Measurements from ENCODE around the gene NCBP3. TPM values are rescaled to one million over a fixed set of nuclear protein-coding genes. Genes with fewer than 3 reads are reported as not detected.

Gene NCBP3
- total RNA-seq, 1 donor, result 21.4 TPM

DNA sequence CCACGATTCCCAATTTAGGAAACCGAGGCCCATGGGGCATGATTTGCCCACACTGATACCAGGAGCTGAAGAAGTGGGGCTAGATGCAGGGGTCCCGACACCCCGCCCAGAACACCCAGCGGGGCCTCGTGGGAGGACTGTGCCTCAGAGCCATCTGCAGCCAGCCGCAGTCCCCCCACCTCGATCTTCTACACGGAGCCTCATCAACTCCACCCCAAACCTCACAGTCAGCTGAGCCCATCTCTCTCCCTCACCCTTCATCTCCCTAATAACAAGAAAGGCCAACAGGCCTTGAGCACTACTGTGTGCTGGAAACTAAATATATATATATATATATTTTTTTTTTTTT, 49.2 kb downstream of the NCBP3 start:
- peaks cover 36% of the 10 kb centered on the region for H3K4me1 ChIP-seq (ENCODE audit: insufficient read depth, low read length)
- no peak overlapping the region for H3K4me2 ChIP-seq (ENCODE audit: insufficient read depth, low read length)
- TF ChIP-seq, protein P1, sequence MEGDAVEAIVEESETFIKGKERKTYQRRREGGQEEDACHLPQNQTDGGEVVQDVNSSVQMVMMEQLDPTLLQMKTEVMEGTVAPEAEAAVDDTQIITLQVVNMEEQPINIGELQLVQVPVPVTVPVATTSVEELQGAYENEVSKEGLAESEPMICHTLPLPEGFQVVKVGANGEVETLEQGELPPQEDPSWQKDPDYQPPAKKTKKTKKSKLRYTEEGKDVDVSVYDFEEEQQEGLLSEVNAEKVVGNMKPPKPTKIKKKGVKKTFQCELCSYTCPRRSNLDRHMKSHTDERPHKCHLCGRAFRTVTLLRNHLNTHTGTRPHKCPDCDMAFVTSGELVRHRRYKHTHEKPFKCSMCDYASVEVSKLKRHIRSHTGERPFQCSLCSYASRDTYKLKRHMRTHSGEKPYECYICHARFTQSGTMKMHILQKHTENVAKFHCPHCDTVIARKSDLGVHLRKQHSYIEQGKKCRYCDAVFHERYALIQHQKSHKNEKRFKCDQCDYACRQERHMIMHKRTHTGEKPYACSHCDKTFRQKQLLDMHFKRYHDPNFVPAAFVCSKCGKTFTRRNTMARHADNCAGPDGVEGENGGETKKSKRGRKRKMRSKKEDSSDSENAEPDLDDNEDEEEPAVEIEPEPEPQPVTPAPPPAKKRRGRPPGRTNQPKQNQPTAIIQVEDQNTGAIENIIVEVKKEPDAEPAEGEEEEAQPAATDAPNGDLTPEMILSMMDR (IDR thresholded peaks at IDR 0.05; ENCODE audit: extremely low read depth, low read depth, low read length), result no peak
- H3K9me3 ChIP-seq (ENCODE audit: low read depth, low read length), result no peaks in the 10 kb centered on the region
- peak; percentile 77 for DNase-seq (ENCODE audit: insufficient read length, low spot score, missing footprints)
- no peaks in the 10 kb centered on the region for H4K20me1 ChIP-seq (ENCODE audit: insufficient read depth, low read length)
- no peak overlapping the region for H3K27ac ChIP-seq (ENCODE audit: low read depth, low read length)
- H3K27me3 ChIP-seq (ENCODE audit: insufficient read depth, low read length), result no peaks in the 10 kb centered on the region
- H2AFZ ChIP-seq (ENCODE audit: low read length), result no peak overlapping the region
- H3K36me3 ChIP-seq (ENCODE audit: insufficient read depth, low read length), result no peaks in the 10 kb centered on the region
- no peak overlapping the region for H3K4me3 ChIP-seq (ENCODE audit: insufficient read depth, low read length)
- H3K79me2 ChIP-seq (ENCODE audit: insufficient read depth, low read length), result no peaks in the 10 kb centered on the region

DNA sequence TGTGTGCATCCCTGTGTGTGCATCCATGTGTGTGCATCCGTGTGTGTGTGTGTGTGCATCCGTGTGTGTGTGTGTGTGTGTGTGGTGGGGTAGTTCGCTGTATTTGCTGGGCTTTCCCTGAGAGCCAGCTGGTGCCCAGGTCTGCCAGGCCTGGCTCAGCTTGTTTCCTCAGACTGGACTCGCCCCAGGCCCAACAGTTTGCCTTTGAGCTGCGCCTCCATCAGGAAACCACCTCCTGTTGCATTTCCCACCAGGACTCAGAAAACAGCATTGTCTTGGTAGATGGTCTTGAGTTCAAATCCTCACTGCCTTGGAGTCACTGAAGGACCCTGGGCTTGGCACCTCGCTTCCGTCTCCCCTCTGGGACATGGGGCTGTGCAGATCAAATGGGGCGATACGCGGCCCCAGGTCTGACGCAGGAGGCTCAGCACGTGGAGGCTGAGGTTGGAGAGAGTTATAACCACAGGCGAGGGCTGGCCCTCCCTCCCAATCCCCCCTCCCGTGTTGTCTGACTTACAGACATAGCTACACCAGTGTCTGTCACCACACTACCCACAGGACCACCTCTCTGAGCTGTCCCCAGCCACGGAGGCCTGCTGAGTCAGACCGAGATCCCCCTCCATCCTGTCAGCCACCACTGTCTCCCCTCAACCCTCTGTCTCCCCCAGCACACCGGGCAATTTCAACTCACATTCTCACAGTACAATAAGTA, 49.8 kb downstream of the NCBP3 start:
- Histone ChIP-seq H3K27ac (ENCODE audit: low read depth, low read length) (no peak overlapping the region), H3K36me3 (ENCODE audit: insufficient read depth, low read length) (no peaks in the 10 kb centered on the region), H4K20me1 (ENCODE audit: insufficient read depth, low read length) (no peaks in the 10 kb centered on the region), H3K9me3 (ENCODE audit: low read depth, low read length) (no peaks in the 10 kb centered on the region), H2AFZ (ENCODE audit: low read length) (no peak overlapping the region), H3K4me2 (ENCODE audit: insufficient read depth, low read length) (no peak overlapping the region), H3K27me3 (ENCODE audit: insufficient read depth, low read length) (no peaks in the 10 kb centered on the region), H3K79me2 (ENCODE audit: insufficient read depth, low read length) (no peaks in the 10 kb centered on the region), H3K4me3 (ENCODE audit: insufficient read depth, low read length) (no peak overlapping the region), H3K4me1 (ENCODE audit: insufficient read depth, low read length) (peaks cover 36% of the 10 kb centered on the region)
- peak; percentile 69 for DNase-seq (ENCODE audit: insufficient read length, low spot score, missing footprints)
- TF ChIP-seq, protein P1 (IDR thresholded peaks at IDR 0.05; ENCODE audit: extremely low read depth, low read depth, low read length), result no peak

DNA sequence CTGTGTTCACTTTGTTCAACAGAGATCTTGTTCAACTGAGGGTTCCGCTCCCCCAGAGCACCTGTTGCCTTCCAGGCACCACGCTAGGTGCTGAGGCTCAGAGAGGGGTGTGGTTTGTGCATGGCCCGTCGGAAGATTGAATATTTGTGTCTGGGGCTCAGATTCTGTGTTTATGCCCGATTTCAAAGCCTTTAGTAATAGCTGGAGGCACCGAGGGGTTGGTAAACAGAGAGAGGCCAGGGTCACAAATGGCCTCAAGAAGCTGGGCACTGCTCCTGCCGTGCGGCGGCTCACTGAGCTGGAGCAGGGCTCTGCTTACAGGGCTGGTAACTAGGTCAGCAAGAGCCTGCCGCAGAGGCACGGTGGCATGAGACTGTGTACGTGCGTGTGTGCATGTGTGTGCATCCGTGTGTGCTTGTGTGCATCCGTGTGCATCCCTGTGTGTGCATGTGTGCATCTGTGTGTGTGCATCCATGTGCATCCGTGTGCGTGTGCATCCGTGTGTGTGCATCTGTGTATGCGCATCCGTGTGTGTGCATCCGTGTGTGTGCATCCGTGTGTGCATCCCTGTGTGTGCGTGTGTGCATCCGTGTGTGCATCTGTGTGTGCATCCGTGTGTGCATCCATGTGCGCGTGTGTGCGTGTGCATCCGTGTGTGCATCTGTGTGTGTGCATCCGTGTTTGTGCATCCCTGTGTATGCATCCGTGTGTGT, 50.5 kb downstream of the NCBP3 start:
- no peaks in the 10 kb centered on the region for H3K27me3 ChIP-seq (ENCODE audit: insufficient read depth, low read length)
- peak overlapping the region; percentile 80 for H2AFZ ChIP-seq (ENCODE audit: low read length)
- peak overlapping the region; percentile 86 for H3K27ac ChIP-seq (ENCODE audit: low read depth, low read length)
- TF ChIP-seq, protein P1 (IDR thresholded peaks at IDR 0.05; ENCODE audit: extremely low read depth, low read depth, low read length), result no peak
- no peak overlapping the region for H3K4me2 ChIP-seq (ENCODE audit: insufficient read depth, low read length)
- H3K4me3 ChIP-seq (ENCODE audit: insufficient read depth, low read length), result no peak overlapping the region
- no peaks in the 10 kb centered on the region for H3K36me3 ChIP-seq (ENCODE audit: insufficient read depth, low read length)
- H3K9me3 ChIP-seq (ENCODE audit: low read depth, low read length), result no peaks in the 10 kb centered on the region
- peak; percentile 68 for DNase-seq (ENCODE audit: insufficient read length, low spot score, missing footprints)
- H3K4me1 ChIP-seq (ENCODE audit: insufficient read depth, low read length), result peaks cover 34% of the 10 kb centered on the region
- no peaks in the 10 kb centered on the region for H3K79me2 ChIP-seq (ENCODE audit: insufficient read depth, low read length)
- H4K20me1 ChIP-seq (ENCODE audit: insufficient read depth, low read length), result no peaks in the 10 kb centered on the region

All from osteoblast (primary cell).